GM21360 (cell line): ENCODE results near the gene NDFIP1.

Experiments
- ATAC-seq: cut with Tn5 transposase; IDR thresholded peaks from one replicate; pipeline ENCODE4 v1.9.1; 2021; ENCODE audit warnings: mild to moderate bottlenecking, moderate library complexity; ENCODE audit not compliant: unreplicated experiment

The NDFIP1 gene

DNA sequence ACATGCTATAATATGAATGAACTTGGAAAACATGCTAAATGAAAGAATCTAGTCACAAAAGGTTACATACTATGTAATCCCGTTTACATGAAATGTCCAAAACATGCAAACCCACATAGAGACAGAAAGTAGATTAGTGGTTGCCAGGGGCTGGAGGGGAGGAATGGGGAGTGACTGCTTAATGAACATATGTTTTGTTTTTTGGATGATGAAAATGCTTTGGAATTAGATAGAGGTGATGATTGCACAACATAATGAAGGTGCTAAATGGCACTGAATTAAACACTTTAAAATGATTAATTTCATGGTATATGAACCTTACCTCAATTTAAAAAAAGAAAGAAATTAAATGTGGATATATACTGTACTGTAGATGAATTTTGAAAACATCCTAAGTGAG lies 17.6 kb upstream of the NDFIP1 start:
- ATAC-seq, result no peak

DNA sequence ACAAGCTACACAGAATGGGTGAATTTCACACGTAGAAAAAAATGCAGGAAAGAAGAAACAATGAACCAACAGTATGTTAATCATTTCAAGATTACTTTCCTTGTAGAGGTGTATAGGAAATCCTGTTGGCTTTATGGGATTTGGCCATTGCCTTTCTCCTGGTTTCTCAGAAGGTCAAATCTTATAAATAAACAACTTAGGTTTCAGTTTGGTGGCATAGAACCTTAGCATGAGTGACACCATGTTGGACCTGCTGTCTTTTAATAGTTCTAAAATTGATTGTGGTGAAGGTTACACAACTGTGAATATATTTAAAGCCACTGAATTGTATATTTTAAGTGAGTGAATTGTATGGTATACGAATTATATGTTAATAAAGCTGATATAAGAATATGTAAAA lies 16.7 kb upstream of the NDFIP1 start:
- ATAC-seq, result no peak

DNA sequence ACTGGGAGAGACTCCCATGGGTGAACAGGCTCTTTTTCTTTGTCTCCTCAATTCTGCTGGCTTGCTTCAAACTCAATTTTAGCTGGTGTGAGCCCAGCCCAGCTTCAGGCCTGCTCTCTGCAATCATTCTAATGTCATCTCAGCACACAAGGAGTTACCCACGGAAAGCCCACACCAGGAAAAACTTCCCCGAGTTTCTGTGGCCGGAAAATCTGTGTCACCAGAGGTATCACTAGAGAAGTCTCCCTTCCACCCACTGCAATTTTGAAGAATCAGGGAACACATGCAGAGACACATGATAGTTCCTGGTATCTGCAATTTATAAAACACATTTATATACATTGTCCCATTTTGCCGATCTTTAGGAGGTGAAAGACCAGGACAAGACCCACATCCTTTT lies 13.5 kb upstream of the NDFIP1 start:
- ATAC-seq, result no peak

DNA sequence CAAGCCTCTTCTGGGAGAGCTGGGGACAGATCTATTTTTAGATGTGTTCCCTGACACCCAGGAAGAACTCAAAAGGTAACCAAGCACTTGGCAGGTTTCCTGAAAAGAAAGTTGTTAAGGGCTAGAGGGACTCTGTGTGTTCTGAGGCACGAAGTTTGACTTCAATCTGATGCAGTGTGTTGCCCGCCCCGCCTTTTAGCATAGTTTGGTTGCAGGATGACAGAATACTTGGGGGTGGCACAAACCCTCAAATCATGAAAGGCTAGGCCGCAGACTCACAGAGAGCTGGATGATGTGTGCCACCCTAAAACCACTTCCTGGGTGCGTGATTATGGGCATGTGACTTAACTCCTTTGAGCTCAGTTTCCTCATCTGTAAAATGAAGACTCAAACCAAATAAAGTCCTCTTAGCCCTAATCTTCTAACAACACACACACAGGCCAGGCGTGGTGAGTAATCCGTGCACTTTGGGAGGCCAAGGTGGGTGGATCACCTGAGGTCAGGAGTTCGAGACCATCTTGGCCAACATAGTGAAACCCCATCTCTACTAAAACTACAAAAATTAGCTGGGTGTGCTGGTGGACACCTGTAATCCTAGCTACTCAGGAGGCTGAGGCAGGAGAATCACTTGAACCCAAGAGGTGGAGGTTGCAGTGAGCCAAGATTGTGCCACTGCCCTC lies 12.8 kb upstream of the NDFIP1 start:
- ATAC-seq, result no peak

DNA sequence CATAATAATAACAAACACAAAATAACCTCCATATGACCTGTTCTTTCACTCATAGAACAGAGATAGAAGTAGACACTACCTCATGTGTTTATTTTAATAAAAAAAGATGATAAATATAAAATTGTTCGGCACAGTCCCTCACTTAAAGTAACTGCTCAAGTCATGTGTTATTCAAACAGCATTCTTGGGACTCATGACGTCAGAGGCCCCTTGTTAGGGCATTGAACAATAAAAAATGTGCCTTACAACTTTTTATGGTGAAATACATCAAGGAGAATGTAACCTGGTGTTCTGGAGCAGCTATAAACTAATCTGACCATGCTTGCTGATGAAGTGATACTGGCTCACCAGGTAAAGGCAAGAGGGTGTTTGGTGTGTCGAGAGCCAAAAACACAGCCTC lies 12.2 kb upstream of the NDFIP1 start:
- no peak for ATAC-seq

DNA sequence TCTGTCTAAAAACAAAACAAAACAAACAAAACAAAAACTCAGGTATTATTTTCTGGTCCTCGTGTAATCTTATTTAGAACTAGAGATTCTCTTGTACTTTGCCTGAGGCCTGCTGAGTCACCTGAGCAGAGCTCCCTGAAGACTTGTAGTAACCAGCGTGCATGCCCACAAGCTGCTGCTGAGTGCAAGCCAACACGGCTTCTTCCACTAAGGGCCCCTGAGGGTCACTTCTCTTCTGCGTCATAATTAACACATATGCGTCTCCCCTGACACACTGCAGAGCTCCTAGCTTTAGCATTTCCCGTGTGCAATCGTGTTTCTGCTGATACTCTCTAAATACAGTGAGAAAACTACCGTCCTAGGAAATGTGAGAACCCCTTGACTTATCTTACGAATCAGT lies 10.9 kb upstream of the NDFIP1 start:
- no peak for ATAC-seq

DNA sequence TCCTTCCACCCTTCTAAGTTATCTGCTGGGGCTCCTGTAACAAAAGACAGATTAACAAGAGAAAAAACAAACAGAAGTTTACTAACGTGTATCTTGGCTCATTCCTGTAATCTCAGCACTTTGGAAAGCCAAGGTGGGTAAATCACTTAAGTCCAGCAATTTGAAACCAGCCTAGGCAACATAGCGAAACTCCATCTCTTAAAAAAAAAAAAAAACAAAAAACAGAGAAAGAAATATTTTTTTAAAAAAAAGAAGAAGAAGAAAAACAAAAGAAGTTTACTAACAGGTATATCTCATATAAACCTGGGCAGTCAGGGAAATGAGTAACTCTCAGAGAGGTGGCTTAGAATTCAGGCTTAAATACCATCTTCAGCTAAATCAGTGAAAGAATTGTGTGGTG lies 10.3 kb upstream of the NDFIP1 start:
- no peak for ATAC-seq

DNA sequence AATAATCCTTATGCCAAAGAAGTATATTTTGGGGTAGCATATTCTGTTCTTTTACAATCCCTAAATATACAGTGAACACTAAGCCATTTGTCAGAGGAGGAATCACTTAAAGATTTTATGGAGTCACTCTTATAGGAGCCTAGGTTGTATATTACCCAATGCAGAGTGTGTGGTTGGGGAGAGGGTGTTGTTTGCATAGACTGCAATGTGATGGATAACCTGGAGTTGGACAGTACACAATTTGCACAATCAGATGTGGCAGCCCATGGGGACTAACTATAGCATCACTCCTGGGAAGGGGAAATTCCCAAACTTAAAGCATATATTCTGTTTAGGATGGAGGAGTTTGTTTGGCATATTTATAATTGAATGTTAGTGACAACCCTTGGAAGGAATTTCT lies 9.6 kb upstream of the NDFIP1 start:
- no peak for ATAC-seq

DNA sequence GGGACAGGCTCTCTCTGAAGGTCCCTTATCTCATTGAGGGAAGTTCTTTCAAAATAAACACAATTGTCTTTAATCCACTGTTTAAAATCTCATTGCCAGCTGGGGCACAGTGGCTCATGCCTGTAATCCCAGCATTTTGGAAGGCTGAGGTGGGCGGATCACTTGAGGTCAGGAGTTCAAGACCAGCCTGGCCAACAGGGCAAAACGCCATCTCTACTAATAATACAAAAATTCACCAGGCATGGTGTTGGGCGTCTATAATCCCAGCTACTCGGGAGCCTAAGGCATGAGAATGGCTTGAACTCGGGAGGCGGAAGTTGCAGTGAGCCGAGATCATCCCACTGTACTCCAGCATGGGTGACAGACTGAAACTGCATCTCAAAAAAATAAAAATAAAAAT lies 8.3 kb upstream of the NDFIP1 start:
- ATAC-seq, result no peak

DNA sequence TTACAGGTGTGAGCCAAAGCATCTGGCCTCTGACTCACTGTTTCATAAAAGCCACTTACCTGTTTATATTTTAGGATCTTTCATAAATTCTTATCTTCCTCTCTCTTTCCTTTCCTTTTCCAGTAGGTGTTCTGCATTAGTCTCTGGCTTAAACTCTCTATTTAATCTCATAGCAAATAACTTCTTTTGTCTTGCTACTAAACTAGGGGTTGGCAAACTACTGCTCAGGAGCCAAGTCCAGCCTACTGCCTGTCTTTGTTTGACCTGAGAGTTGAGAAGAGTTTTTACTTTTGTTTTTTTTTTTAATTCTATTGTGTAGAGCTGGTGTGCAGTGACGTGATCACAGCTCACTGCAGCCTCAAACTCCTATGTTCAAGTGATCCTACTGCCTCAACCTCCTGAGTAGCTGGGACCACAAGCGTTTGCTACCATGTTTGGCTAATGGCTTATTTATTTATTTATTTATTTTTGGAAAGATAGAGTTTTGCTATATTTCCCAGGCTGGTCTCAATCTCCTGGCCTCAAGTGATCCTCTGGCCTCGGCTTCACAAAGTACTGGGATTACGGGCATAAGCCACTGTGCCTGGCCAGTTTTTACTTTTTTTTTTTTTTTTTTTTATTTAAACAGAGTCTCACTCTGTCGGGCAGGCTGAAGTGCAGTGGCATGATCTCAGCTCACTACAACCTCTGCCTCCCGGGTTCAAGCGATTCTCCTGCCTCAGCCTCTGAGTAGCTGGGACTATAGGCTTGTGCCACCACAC lies 5.4 kb upstream of the NDFIP1 start:
- ATAC-seq, result no peak

DNA sequence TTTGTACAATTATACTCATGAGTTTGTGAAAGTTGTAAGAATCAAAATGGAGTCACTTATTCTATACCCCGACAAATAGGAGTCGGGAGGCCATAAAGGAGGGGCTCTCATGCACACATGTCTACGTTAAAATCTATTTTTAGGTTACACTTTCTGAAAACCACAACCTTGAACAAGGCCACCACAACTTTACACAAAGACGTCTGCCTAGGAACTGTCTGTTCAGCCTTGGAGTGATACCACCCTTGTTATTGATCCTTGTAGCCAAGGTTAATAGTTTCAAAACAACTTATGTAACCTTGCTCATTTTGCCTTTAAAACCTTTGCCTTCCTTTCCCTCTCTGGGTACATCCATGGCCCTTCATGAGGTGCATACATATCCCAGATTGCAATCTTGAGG lies 4.1 kb upstream of the NDFIP1 start:
- ATAC-seq, result no peak

DNA sequence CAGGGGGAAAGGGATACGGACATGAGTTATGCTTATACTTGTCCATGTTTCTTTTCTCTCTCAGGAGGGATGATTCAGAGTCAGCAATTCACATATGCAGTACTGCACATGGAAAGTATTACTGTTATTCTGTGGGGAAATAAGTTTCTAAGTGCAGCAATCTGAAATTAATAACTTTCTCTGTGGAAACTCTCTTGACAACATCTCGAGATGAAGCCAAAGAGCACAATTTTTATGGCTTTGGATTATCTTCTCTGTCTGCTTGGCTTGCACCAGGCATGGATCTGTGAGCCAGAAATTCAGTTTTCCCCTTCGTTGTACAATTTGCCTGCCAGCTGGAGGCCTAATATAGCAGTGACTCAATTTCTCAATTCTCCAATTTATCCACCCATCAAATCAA lies 2.5 kb upstream of the NDFIP1 start:
- ATAC-seq, result no peak

DNA sequence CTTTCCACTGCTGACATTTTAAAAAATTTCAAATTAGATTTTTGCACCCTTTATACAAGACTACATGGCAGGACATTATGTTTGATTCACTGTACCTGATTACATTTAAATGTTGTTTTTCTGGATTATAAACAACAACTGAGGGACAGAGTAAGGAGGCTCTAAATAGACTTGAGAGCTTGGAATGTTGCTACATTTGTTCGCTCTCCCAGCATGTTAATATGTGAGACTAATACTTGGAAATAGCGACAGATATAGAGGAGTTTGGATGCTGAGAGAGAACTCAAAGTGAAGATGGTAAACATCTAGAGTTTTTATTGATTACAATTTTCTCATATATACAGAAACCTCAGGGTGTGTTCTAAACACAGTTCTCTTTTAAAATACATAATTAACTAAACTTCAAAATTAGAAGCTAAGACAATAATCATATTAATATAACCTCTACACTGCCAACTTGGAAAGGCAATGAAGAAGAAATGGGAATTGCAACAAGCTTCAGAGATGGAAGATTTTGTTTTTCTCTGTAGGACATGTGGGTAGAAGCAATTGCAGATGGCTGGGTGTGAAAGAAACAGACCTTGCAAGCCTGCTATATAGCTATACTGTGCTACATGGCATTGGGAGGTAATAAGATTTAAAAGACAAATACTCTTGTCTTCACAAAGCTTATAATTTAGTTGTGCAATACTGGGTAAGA lies 1.4 kb upstream of the NDFIP1 start:
- ATAC-seq, result no peak

DNA sequence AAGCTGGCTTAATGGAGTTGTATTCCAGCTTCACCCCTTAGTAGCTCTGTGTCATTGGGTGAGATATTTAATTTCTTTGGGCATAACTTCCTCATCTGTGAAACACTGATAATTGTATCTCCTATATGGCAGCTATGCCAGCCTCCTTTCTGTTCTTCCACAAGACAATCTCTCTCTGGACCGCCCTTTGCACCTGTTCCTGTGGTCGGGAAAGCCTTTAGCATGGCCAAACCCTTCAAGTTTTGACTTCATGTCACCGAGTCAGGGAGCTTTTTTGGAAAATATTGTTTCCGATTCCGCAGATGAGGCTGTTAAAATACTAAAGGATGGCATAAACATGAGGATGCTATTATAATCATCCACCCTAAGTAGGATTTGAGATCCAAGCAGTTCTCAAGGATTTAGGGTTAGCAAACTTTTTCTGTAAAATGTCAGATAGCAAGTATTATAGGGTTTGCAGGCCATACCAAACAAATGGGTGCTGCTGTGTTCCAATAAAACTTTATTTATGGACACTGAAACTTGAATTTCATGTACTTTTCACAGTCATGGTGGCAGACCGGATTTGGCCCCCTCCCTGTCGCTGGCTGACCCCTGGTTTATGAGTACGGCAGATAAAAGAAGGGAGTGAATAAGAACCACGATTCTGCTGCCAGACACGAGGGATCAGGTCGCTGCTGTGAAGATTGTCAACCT lies 695 bp upstream of the NDFIP1 start:
- no peak for ATAC-seq

DNA sequence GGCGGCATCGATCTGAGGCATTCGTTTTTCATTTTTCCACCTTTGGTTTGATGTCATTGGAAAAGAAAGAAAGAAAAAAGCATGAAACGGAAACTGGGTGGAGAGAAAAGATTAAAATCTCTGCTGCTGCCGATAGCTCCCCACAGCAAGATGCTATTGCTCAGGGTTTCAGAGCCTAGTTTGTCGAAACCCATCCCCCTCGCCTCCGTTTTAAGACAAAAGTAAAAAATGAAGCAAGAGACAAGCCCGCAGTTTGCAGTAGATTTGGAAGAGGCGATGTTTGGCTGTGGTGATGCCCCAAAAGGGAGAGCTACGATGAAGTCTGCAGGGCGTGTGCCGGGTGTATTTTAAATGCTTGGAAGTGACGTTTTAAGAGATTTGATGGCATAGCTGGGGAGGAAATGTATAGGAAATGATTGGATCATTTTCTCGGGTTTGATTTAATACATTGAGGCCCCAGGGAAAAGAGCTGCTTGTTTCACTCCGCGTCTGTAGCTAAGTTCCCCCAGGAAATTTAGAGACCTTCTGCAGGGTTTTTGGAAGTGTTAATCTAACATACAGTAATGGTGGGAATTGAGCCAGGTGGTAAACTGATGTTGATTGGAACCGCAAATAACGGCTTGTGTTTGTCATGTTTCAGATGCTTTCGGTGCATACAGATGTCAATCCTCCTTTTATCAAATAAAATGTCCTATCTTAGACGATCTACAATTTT lies 909 bp downstream of the NDFIP1 start:
- ATAC-seq, result no peak

DNA sequence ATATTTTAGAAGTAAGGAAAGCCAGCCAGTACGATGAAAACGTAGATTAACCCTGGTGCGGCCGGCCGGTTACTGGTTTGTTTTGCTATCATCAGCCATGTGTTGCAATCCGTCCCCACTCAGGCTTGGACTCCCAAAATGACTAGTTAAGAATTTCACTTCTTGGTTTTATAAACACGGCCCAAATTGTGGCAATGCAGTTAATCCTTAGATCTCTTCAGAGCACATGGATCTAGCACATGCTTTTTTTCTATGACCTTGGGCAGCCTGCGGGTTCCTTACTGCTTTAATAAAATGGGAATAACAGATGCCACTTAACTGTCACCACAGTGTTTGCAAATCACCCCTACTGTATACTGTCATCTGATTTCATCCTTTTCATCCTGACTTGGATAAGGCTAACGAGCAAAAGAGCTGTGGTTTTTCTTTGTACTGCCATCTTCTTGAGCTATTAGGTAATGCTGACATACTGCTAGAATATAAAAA lies 1.5 kb downstream of the NDFIP1 start:
- ATAC-seq, result no peak

DNA sequence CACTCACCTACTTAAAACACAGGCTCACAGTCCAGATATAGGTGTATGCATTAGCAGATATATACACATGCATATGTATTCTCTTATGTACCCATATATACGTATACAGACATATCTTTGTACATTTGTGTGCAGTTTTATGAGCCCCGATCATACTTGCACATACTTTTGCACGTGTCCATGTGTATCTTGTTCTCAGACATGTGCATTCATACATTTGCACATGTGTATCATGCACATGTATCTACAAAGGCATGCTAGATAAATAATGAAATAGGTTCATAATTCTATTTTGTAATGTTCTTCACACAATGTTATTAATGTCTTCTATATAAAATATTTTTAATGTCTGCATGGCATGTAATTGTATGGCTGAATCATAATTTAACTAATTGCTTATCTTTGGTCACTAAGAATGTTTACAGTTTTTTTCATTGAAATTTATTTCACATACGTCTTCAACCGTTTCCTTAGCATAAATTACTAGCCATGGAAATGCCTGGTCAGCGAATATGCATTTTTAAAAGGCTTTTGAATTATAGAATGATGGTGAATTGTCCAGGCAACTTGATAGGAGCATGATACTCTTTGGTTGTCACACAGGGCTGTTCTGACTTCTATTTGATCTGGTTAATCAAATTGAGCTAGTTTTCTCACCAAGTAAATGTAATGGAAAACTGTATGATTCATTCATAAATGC lies 2.6 kb downstream of the NDFIP1 start:
- ATAC-seq, result no peak

DNA sequence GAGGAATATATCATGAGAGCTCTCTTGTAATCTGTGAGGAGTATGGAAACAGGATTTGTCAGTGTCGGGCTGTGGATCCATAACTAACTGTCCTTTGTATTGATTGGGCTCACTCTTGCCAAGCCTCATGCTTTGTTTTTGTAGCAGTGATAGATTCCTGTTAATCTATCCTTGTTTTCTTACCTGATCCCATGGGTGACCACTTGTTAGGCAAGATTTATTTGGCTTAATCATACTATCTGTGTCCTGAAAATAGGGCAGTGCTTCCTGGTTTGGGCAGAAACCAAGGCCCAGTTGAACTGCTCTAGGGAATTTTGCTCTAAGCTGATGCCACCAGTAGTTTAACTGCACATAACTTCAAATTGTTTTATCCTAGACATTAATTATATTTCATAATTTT lies 6.1 kb downstream of the NDFIP1 start:
- ATAC-seq, result no peak

DNA sequence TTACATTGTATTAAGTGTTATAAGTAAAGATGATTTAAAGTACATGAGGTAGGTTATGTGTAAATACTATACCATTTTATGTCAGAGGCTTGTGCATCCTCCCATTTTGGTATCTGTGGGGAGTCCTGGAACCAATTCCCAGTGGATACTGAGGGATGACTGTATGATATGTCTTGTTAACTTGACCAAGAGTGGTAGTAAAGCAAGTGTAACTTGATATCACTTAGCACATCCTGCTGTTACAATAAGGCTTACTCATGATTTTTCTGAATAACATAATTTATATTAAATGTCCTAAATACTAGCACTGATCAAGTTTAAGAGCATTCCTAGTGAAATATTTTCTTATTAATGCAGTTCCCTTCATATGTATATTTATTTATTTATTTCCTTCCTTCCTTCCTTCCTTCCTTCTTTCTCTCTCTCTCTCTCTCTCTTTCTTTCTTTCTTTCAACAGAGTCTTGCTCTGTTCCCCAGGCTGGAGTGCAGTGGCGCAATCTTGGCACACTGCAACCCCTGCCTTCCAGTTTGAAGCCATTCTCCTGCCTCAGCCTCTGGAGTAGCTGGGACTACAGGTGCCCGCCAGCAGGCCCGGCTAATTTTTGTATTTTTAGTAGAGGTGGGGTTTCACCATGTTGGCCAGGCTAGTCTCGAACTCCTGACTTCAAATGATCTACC lies 7.5 kb downstream of the NDFIP1 start:
- ATAC-seq, result no peak
